Muscle of back (tissue), 13 donors: ENCODE measurements around the gene ZNF454. TPM values are rescaled to one million over a fixed set of nuclear protein-coding genes. Genes with fewer than 3 reads are reported as not detected.

Experiments used
- DNase-seq, 3 donors: peaks; one replicate each; pipeline versions ENCODE4 v3.0.0 to v3.0.0-alpha.2; 2013
- long read RNA-seq, 9 donors: transcript quantifications; one replicate each; lab custom pipeline, GENCODE V29; 2026
- polyA plus RNA-seq, 10 donors: library from polyadenylated mRNA; unstranded; fragments of 120-200 nt; gene quantifications; one replicate each; pipeline ENCODE4 v1.2.1, GENCODE V29; 2013; ENCODE audit not compliant: insufficient read length in 10 of 10

The ZNF454 gene
- 1 to 10 TPM; 2.1 to 4.3 (median 3.6) TPM for polyA plus RNA-seq
- long read RNA-seq, donor 1, result 0 reads
- long read RNA-seq, donor 2, partial matches to known transcripts, result 0 of 1 reads
- long read RNA-seq, donor 2, other reads (novel, unspliced or antisense), result 0 of 1 reads
- long read RNA-seq, donor 3, result 0 reads
- long read RNA-seq, donor 4, partial matches to known transcripts, result 0 of 1 reads
- long read RNA-seq, donor 4, other reads (novel, unspliced or antisense), result 0 of 1 reads
- long read RNA-seq, donor 5, result 0 reads
- long read RNA-seq, donor 6, partial matches to known transcripts, result 0 of 2 reads
- long read RNA-seq, donor 6, other reads (novel, unspliced or antisense), result 0 of 2 reads
- long read RNA-seq, donor 7, partial matches to known transcripts, result 0 of 1 reads
- long read RNA-seq, donor 7, other reads (novel, unspliced or antisense), result 0 of 1 reads
- long read RNA-seq, donor 8, partial matches to known transcripts, result 0 of 1 reads
- long read RNA-seq, donor 8, other reads (novel, unspliced or antisense), result 0 of 1 reads
- long read RNA-seq, donor 9, result 0 reads

GRCh38 chr5:178940569-178941360 lies at the start of gene ZNF454:
ZNF454 (plus strand) TSS chr5:178941198; CDS start chr5:178942792, 1,594 bp downstream.
- peak; percentile 94 to 97 (median 95) for DNase-seq

GRCh38 chr5:178895615-178896571 lies 45.1 kb upstream of the ZNF454 start, which contains the start of gene ZFP2:
ZFP2 (plus strand) TSS chr5:178895913; CDS start chr5:178931314, 35,401 bp downstream.
- DNase-seq, result peak; percentile 45 to 89 (median 66)

GRCh38 chr5:178899289-178899688 lies 41.7 kb upstream of the ZNF454 start:
- DNase-seq, result no peak

GRCh38 chr5:178902849-178903248 lies 38.1 kb upstream of the ZNF454 start:
- DNase-seq, result no peak

- no peak for DNase-seq
Measured at GRCh38 chr5:178931846-178932760, 8.9 kb upstream of the ZNF454 start.

- DNase-seq, result peak in 2 of 3 donors; percentile 4 to 53
Measured at GRCh38 chr5:178941361-178941760, 363 bp downstream of the ZNF454 start.

- DNase-seq, result no peak
Measured at GRCh38 chr5:178965465-178966055, 24.6 kb downstream of the ZNF454 start.

GRCh38 chr5:178981381-178981780 lies 40.4 kb downstream of the ZNF454 start:
- no peak for DNase-seq

- DNase-seq, result no peak
Measured at GRCh38 chr5:178982941-178983340, 41.9 kb downstream of the ZNF454 start.

GRCh38 chr5:178983728-178984127 lies 42.7 kb downstream of the ZNF454 start:
- no peak for DNase-seq

- DNase-seq, result no peak
Measured at GRCh38 chr5:178984145-178985072, 43.4 kb downstream of the ZNF454 start.

GRCh38 chr5:178986326-178986960 lies 45.4 kb downstream of the ZNF454 start:
- DNase-seq, result no peak

GRCh38 chr5:178988436-178989220 lies 47.6 kb downstream of the ZNF454 start:
- no peak for DNase-seq

- DNase-seq, result no peak
Measured at GRCh38 chr5:178989311-178989710, 48.3 kb downstream of the ZNF454 start.

- no peak for DNase-seq
Measured at GRCh38 chr5:178990491-178990890, 49.5 kb downstream of the ZNF454 start.

GRCh38 chr5:178991190-178992145 lies 50.5 kb downstream of the ZNF454 start:
- DNase-seq, result no peak
